ENCODE results near the gene RBFOX2.

GRCh38 chr22:35688913-35689675 is 339.5 kb downstream of the RBFOX2 start:
- TF ChIP-seq RAD21 (IDR thresholded peaks at IDR 0.05; ENCODE audit: low read depth) (no peak), CEBPB (IDR thresholded peaks at IDR 0.05) (no peak), EGR1 (IDR thresholded peaks at IDR 0.05) (no peak), MAX (IDR thresholded peaks at IDR 0.05) (no peak), TEAD4 (IDR thresholded peaks at IDR 0.05) (no peak), USF1 (IDR thresholded peaks at IDR 0.05) (no peak), FOXM1 (IDR thresholded peaks at IDR 0.05; ENCODE audit: borderline replicate concordance, low read depth) (no peak), EP300 (IDR thresholded peaks at IDR 0.05; ENCODE audit: borderline replicate concordance) (no peak), CREB1 (IDR thresholded peaks at IDR 0.05; ENCODE audit: low read depth) (no peak), TAF1 (IDR thresholded peaks at IDR 0.05; ENCODE audit: low read depth) (no peak), ZBTB7A (IDR thresholded peaks at IDR 0.05; ENCODE audit: low read depth) (no peak)

Measured in Ishikawa (cell line).